ENCODE data around the gene FAM219B. TPM values are rescaled to one million over a fixed set of nuclear protein-coding genes. Genes with fewer than 3 reads are reported as not detected.
A peak's percentile ranks its signal among the peaks of the same experiment; 100 is the strongest.

Gene FAM219B
- total RNA-seq, 1 experiment from 2014 or later, result 56.2 TPM

- peaks cover 13% of the 10 kb centered on the region for H3K4me1 Mint-ChIP-seq (ENCODE audit: low read depth, unreplicated experiment)
- DNase-seq, result no peak
- no TSS peak for BruUV-seq (replicated peaks)
- no peaks in the 10 kb centered on the region for H3K9me3 Mint-ChIP-seq (ENCODE audit: low read depth, unreplicated experiment)
- TF ChIP-seq CTCF (IDR thresholded peaks at IDR 0.05; ENCODE audit: unreplicated experiment), result no peak
- CTCF ChIA-PET, result interaction anchor here (0.5 to 2.1 kb wide), 23 partner anchors 8 to 585 kb away, joined by 3 to 24 read pairs (median 4); partner anchors contain the start of genes COX5A, MPI, SCAMP5 and ULK3
- H3K27me3 Mint-ChIP-seq (ENCODE audit: unreplicated experiment), result no peaks in the 10 kb centered on the region
- H3K4me3 Mint-ChIP-seq (ENCODE audit: low read depth, unreplicated experiment), result no peak overlapping the region
- H3K27ac Mint-ChIP-seq (ENCODE audit: unreplicated experiment), result no peak overlapping the region
- H3K36me3 Mint-ChIP-seq (ENCODE audit: insufficient read depth, unreplicated experiment), result peaks cover 57% of the 10 kb centered on the region
- intact Hi-C loops (cut with micrococcal nuclease; ENCODE audit: unreplicated experiment), result no loop called here
Observed at GRCh38 chr15:74902295-74903075, 4.2 kb downstream of the FAM219B start.

- Mint-ChIP-seq H3K9me3 (ENCODE audit: low read depth, unreplicated experiment) (no peaks in the 10 kb centered on the region), H3K27ac (ENCODE audit: unreplicated experiment) (no peak overlapping the region), H3K4me1 (ENCODE audit: low read depth, unreplicated experiment) (peaks cover 13% of the 10 kb centered on the region), H3K4me3 (ENCODE audit: low read depth, unreplicated experiment) (no peak overlapping the region), H3K27me3 (ENCODE audit: unreplicated experiment) (no peaks in the 10 kb centered on the region), H3K36me3 (ENCODE audit: insufficient read depth, unreplicated experiment) (peaks cover 58% of the 10 kb centered on the region)
- TF ChIP-seq CTCF (IDR thresholded peaks at IDR 0.05; ENCODE audit: unreplicated experiment), result peak; percentile 93
- CTCF ChIA-PET, result interaction anchor here (0.5 to 2.1 kb wide), 27 partner anchors 9 to 584 kb away, joined by 3 to 24 read pairs (median 4); partner anchors contain the start of genes COX5A, MPI, SCAMP5 and ULK3
- intact Hi-C loops (cut with micrococcal nuclease; ENCODE audit: unreplicated experiment), result loop anchor here (2.0 kb wide), 1 partner anchor 131 kb away; no protein-coding TSS in a partner anchor
- no TSS peak for BruUV-seq (replicated peaks)
- DNase-seq, result peak; percentile 81
Observed at GRCh38 chr15:74901612-74902063, 5.0 kb downstream of the FAM219B start.

GRCh38 chr15:74897300-74897701, 9.3 kb downstream of the FAM219B start:
- H3K27ac Mint-ChIP-seq (ENCODE audit: unreplicated experiment), result no peak overlapping the region
- H3K9me3 Mint-ChIP-seq (ENCODE audit: low read depth, unreplicated experiment), result no peaks in the 10 kb centered on the region
- no peak overlapping the region for H3K4me3 Mint-ChIP-seq (ENCODE audit: low read depth, unreplicated experiment)
- H3K36me3 Mint-ChIP-seq (ENCODE audit: insufficient read depth, unreplicated experiment), result peaks cover 57% of the 10 kb centered on the region
- H3K4me1 Mint-ChIP-seq (ENCODE audit: low read depth, unreplicated experiment), result peaks cover 18% of the 10 kb centered on the region
- BruUV-seq (replicated peaks), result no TSS peak
- DNase-seq, result no peak
- TF ChIP-seq CTCF (IDR thresholded peaks at IDR 0.05; ENCODE audit: unreplicated experiment), result no peak
- intact Hi-C loops (cut with micrococcal nuclease; ENCODE audit: unreplicated experiment), result no loop called here
- CTCF ChIA-PET, result no interaction called here
- no peaks in the 10 kb centered on the region for H3K27me3 Mint-ChIP-seq (ENCODE audit: unreplicated experiment)

GRCh38 chr15:74896316-74896715, 10.3 kb downstream of the FAM219B start:
- Mint-ChIP-seq H3K27me3 (ENCODE audit: unreplicated experiment) (no peaks in the 10 kb centered on the region), H3K36me3 (ENCODE audit: insufficient read depth, unreplicated experiment) (peaks cover 58% of the 10 kb centered on the region), H3K4me3 (ENCODE audit: low read depth, unreplicated experiment) (no peak overlapping the region), H3K4me1 (ENCODE audit: low read depth, unreplicated experiment) (peaks cover 25% of the 10 kb centered on the region), H3K9me3 (ENCODE audit: low read depth, unreplicated experiment) (no peaks in the 10 kb centered on the region), H3K27ac (ENCODE audit: unreplicated experiment) (no peak overlapping the region)
- DNase-seq, result no peak
- intact Hi-C loops (cut with micrococcal nuclease; ENCODE audit: unreplicated experiment), result no loop called here
- no TSS peak for BruUV-seq (replicated peaks)
- no peak for TF ChIP-seq CTCF (IDR thresholded peaks at IDR 0.05; ENCODE audit: unreplicated experiment)
- CTCF ChIA-PET, result interaction anchor here (0.6 kb wide), 1 partner anchor 1184 kb away, joined by 5 read pairs; no protein-coding TSS in a partner anchor

All from Calu3 (cell line).